Neural cell (in vitro differentiated cells): ENCODE results near the gene CDH8. TPM values are rescaled to one million over a fixed set of nuclear protein-coding genes. Genes with fewer than 3 reads are reported as not detected.

Source experiments
- H2AFZ ChIP-seq: fragments of 200-600, 300-800 bp; sonication (generic), shearing (Covaris generic); 2 replicates; pipeline ENCODE4 v1.6.0; 2014; ENCODE audit warnings: low read depth, mild to moderate bottlenecking, antibody characterized with exemption, low read length, moderate library complexity
- H3F3A ChIP-seq: fragments of 200-600 bp; shearing (Covaris generic); 2 replicates; pipeline ENCODE4 v1.6.1; 2016; ENCODE audit warnings: mild to moderate bottlenecking, moderate library complexity, mixed read lengths, antibody characterized with exemption, low read length; ENCODE audit not compliant: insufficient read depth, poor library complexity, severe bottlenecking
- H3K27ac ChIP-seq: fragments of 200-600, 300-800 bp; sonication (generic), shearing (Covaris generic); 2 replicates; pipeline ENCODE4 v1.5.1; 2014; ENCODE audit warnings: mild to moderate bottlenecking, low read length, moderate library complexity
- H3K27me3 ChIP-seq: fragments of 300-800, 200-600 bp; sonication (generic), shearing (Covaris generic); 2 replicates; pipeline ENCODE4 v1.6.0; 2014; ENCODE audit warnings: mild to moderate bottlenecking, low read depth, low read length, moderate library complexity; ENCODE audit not compliant: insufficient read depth
- H3K36me3 ChIP-seq: fragments of 300-800, 200-600 bp; sonication (generic), shearing (Covaris generic); 2 replicates; pipeline ENCODE4 v1.5.1; 2014; ENCODE audit warnings: mild to moderate bottlenecking, antibody characterized with exemption, low read length, moderate library complexity; ENCODE audit not compliant: insufficient read depth
- H3K4me2 ChIP-seq: fragments of 300-800, 200-600 bp; sonication (generic), shearing (Covaris generic); 2 replicates; pipeline ENCODE4 v1.6.0; 2014; ENCODE audit warnings: mild to moderate bottlenecking, low read length
- H3K4me3 ChIP-seq: fragments of 300-800, 200-600 bp; sonication (generic), shearing (Covaris generic); 2 replicates; pipeline ENCODE4 v1.5.1; 2014; ENCODE audit warnings: mild to moderate bottlenecking, low read length, moderate library complexity
- H3K79me2 ChIP-seq: fragments of 200-600 bp; shearing (Covaris generic); replicated peaks from 2 replicates; pipeline ENCODE4 v1.6.0; 2014; ENCODE audit warnings: mild to moderate bottlenecking, low read length, moderate library complexity; ENCODE audit not compliant: insufficient read depth
- H3K9ac ChIP-seq: fragments of 300-800, 200-600 bp; sonication (generic), shearing (Covaris generic); 2 replicates; pipeline ENCODE4 v1.6.1; 2016; ENCODE audit warnings: mild to moderate bottlenecking, low read length, mixed read lengths
- H3K9me2 ChIP-seq: fragments of 200-600 bp; shearing (Covaris generic); 2 replicates; pipeline ENCODE4 v1.6.1; 2016; ENCODE audit warnings: mild to moderate bottlenecking, low read length, mixed read lengths; ENCODE audit not compliant: insufficient read depth
- H3K9me3 ChIP-seq: fragments of 200-600, 300-800 bp; sonication (generic), shearing (Covaris generic); 2 replicates; pipeline ENCODE4 v1.6.1; 2016; ENCODE audit warnings: mild to moderate bottlenecking, mixed run types, low read length, moderate library complexity, mixed read lengths
- H4K20me1 ChIP-seq: fragments of 200-600 bp; shearing (Covaris generic); 2 replicates; pipeline ENCODE4 v1.6.1; 2016; ENCODE audit warnings: mild to moderate bottlenecking, mixed run types; ENCODE audit not compliant: insufficient read depth
- EP300 ChIP-seq: fragments of 450-650 bp; conservative IDR thresholded peaks from 2 replicates; pipeline ENCODE4 v1.6.1; 2014; ENCODE audit warnings: antibody characterized with exemption, mild to moderate bottlenecking, moderate library complexity; ENCODE audit not compliant: poor library complexity, severe bottlenecking
- EZH2 ChIP-seq: fragments of 200-600, 300-800 bp; shearing (Covaris generic), sonication (generic); IDR thresholded peaks from 2 replicates; pipeline ENCODE4 v1.6.1; 2014; ENCODE audit warnings: antibody characterized with exemption, low read length, borderline replicate concordance, mild to moderate bottlenecking; ENCODE audit not compliant: insufficient read depth, poor library complexity, severe bottlenecking
- MXI1 ChIP-seq: fragments of 450-650 bp; conservative IDR thresholded peaks from 2 replicates; pipeline ENCODE4 v1.6.1; 2014; ENCODE audit warnings: antibody characterized with exemption, mild to moderate bottlenecking; ENCODE audit not compliant: poor library complexity, severe bottlenecking
- POLR2AphosphoS5 ChIP-seq: IDR thresholded peaks from 2 replicates; pipeline ENCODE4 v1.6.1; 2012
- RAD21 ChIP-seq: fragments of 450-650 bp; conservative IDR thresholded peaks from 2 replicates; pipeline ENCODE4 v1.6.1; 2014; ENCODE audit warnings: antibody characterized with exemption, mild to moderate bottlenecking, moderate library complexity
- SMC3 ChIP-seq: fragments of 450-650 bp; conservative IDR thresholded peaks from 2 replicates; pipeline ENCODE4 v1.6.1; 2014; ENCODE audit warnings: antibody characterized with exemption, mild to moderate bottlenecking, moderate library complexity; ENCODE audit not compliant: poor library complexity
- TAF1 ChIP-seq: IDR thresholded peaks from 2 replicates; pipeline ENCODE4 v1.6.1; 2012; ENCODE audit warnings: low read depth
- polyA plus RNA-seq: library from polyadenylated mRNA; depleted of rRNA; stranded (reverse); fragments of >200 nt; gene quantifications from 2 replicates; pipeline ENCODE4 v1.2.3, GENCODE V29; 2014
- TF ChIP-seq, protein P1 (sequence below): fragments of 450-650 bp; IDR thresholded peaks from 2 replicates; pipeline ENCODE4 v1.5.1; 2014; ENCODE audit warnings: antibody characterized with exemption, mild to moderate bottlenecking, moderate library complexity; ENCODE audit not compliant: poor library complexity, severe bottlenecking
- TF ChIP-seq, protein P2 (sequence below): IDR thresholded peaks from 2 replicates; pipeline ENCODE4 v1.6.1; 2012; ENCODE audit warnings: borderline replicate concordance

The CDH8 gene
- polyA plus RNA-seq, 1 donor from 2014 or later: 5.0 TPM

DNA sequence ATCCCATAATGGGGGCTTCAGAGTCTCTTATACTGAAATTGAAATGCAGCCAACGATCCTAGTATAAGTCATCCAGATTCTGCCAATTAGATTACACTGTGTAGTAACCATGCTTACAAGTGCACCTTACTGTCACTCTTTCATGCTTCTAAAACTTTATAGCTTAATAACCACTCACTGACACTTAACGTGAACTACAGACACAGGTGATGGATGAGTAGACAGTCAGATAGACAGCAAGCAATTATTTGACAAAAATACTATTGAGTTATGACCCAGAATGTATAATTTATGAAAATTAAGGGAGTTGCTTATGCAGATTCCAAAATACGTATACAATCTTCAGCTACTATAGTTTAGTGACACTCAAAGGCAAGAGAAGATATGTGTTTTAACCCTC, 6.3 kb downstream of the CDH8 start:
- Histone ChIP-seq H3F3A (no peaks in the 10 kb centered on the region), H3K79me2 (no peaks in the 10 kb centered on the region), H3K4me2 (no peak overlapping the region), H3K36me3 (no peaks in the 10 kb centered on the region), H3K4me3 (no peak overlapping the region), H3K9me3 (no peaks in the 10 kb centered on the region), H4K20me1 (no peaks in the 10 kb centered on the region), H2AFZ (no peak overlapping the region), H3K27me3 (peaks cover 23% of the 10 kb centered on the region), H3K9ac (no peak overlapping the region), H3K9me2 (no peaks in the 10 kb centered on the region), H3K27ac (no peak overlapping the region)
- TF ChIP-seq TAF1: no peak
- TF ChIP-seq, protein P1, sequence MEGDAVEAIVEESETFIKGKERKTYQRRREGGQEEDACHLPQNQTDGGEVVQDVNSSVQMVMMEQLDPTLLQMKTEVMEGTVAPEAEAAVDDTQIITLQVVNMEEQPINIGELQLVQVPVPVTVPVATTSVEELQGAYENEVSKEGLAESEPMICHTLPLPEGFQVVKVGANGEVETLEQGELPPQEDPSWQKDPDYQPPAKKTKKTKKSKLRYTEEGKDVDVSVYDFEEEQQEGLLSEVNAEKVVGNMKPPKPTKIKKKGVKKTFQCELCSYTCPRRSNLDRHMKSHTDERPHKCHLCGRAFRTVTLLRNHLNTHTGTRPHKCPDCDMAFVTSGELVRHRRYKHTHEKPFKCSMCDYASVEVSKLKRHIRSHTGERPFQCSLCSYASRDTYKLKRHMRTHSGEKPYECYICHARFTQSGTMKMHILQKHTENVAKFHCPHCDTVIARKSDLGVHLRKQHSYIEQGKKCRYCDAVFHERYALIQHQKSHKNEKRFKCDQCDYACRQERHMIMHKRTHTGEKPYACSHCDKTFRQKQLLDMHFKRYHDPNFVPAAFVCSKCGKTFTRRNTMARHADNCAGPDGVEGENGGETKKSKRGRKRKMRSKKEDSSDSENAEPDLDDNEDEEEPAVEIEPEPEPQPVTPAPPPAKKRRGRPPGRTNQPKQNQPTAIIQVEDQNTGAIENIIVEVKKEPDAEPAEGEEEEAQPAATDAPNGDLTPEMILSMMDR: no peak
- TF ChIP-seq, protein P2, sequence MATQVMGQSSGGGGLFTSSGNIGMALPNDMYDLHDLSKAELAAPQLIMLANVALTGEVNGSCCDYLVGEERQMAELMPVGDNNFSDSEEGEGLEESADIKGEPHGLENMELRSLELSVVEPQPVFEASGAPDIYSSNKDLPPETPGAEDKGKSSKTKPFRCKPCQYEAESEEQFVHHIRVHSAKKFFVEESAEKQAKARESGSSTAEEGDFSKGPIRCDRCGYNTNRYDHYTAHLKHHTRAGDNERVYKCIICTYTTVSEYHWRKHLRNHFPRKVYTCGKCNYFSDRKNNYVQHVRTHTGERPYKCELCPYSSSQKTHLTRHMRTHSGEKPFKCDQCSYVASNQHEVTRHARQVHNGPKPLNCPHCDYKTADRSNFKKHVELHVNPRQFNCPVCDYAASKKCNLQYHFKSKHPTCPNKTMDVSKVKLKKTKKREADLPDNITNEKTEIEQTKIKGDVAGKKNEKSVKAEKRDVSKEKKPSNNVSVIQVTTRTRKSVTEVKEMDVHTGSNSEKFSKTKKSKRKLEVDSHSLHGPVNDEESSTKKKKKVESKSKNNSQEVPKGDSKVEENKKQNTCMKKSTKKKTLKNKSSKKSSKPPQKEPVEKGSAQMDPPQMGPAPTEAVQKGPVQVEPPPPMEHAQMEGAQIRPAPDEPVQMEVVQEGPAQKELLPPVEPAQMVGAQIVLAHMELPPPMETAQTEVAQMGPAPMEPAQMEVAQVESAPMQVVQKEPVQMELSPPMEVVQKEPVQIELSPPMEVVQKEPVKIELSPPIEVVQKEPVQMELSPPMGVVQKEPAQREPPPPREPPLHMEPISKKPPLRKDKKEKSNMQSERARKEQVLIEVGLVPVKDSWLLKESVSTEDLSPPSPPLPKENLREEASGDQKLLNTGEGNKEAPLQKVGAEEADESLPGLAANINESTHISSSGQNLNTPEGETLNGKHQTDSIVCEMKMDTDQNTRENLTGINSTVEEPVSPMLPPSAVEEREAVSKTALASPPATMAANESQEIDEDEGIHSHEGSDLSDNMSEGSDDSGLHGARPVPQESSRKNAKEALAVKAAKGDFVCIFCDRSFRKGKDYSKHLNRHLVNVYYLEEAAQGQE: no peak
- TF ChIP-seq POLR2AphosphoS5: peak; percentile 76
- TF ChIP-seq RAD21: peak; percentile 33
- no peak for TF ChIP-seq MXI1
- TF ChIP-seq SMC3: no peak
- TF ChIP-seq EP300: peak; percentile 96
- TF ChIP-seq EZH2: no peak

DNA sequence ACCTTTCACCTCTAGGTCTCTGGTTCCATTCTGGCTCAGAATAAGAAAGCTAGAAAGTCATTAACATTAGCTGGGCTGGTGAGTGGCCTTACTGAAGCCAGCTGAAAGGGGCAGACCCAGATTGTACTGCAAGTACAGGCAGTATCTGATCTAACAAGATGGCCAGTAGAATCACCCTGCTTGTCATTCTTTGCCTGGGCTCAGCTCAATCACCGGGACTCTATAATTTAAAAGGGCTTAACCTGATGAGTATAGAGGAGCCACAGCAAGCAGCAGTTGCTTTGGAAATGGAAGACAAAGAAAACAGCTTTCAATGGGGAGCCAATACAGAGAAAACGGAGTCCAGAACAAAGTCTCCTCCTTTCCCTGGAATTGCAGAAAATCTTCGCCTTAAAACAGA, 13.6 kb downstream of the CDH8 start:
- no peak overlapping the region for H3K27ac ChIP-seq
- no peak overlapping the region for H3K9ac ChIP-seq
- no peaks in the 10 kb centered on the region for H3K9me3 ChIP-seq

More for the DNA sequence above, 13.6 kb downstream of the CDH8 start:
- no peaks in the 10 kb centered on the region for H4K20me1 ChIP-seq
- no peaks in the 10 kb centered on the region for H3K27me3 ChIP-seq
- no peaks in the 10 kb centered on the region for H3K36me3 ChIP-seq
- TF ChIP-seq MXI1 (no peak), SMC3 (no peak), TAF1 (no peak), EP300 (no peak), POLR2AphosphoS5 (no peak), EZH2 (no peak), RAD21 (no peak)
- TF ChIP-seq, protein P2: no peak
- TF ChIP-seq, protein P1: no peak
- H3K4me3 ChIP-seq: no peak overlapping the region
- H2AFZ ChIP-seq: no peak overlapping the region
- no peaks in the 10 kb centered on the region for H3K79me2 ChIP-seq
- H3K4me2 ChIP-seq: no peak overlapping the region
- no peaks in the 10 kb centered on the region for H3F3A ChIP-seq
- H3K9me2 ChIP-seq: no peaks in the 10 kb centered on the region
